OCI-M1 (cell line): ENCODE measurements around the gene RAPGEF4.
"Not testable (repeated sequence)": the region's sequence is repeated elsewhere in the genome, so short reads cannot be mapped to it uniquely, and the experiment has no call there.

ENCODE experiments used
- DNase-seq: peaks from one replicate; lab custom pipeline; 2025; lab: John Stamatoyannopoulos, UW

RAPGEF4 gene

GRCh38 chr2:172774302-172774701 lies 38.7 kb downstream of the RAPGEF4 start:
- DNase-seq, result no peak

DNA sequence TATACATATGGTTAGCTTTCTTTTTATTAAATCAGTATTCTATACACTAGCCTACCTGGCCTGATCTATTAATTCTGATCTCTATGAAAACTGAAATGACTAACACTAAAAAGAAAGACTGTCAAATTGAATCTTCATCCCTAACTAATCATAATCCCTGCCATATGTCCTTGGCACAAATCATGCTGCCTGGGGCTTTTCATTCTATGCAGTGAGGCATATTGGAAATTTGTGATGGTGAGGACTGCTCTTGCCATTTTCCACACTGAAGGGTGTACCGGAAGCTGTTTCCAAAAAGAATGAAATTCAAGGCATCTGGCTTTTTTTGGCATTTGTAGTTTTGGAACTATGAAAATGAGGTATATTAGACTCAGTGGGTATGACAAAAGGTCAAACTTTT lies 39.7 kb downstream of the RAPGEF4 start:
- no peak for DNase-seq

GRCh38 chr2:172777431-172777830 lies 41.8 kb downstream of the RAPGEF4 start:
- no peak for DNase-seq

- no peak for DNase-seq
Measured at GRCh38 chr2:172782506-172783164, 47.0 kb downstream of the RAPGEF4 start.

DNA sequence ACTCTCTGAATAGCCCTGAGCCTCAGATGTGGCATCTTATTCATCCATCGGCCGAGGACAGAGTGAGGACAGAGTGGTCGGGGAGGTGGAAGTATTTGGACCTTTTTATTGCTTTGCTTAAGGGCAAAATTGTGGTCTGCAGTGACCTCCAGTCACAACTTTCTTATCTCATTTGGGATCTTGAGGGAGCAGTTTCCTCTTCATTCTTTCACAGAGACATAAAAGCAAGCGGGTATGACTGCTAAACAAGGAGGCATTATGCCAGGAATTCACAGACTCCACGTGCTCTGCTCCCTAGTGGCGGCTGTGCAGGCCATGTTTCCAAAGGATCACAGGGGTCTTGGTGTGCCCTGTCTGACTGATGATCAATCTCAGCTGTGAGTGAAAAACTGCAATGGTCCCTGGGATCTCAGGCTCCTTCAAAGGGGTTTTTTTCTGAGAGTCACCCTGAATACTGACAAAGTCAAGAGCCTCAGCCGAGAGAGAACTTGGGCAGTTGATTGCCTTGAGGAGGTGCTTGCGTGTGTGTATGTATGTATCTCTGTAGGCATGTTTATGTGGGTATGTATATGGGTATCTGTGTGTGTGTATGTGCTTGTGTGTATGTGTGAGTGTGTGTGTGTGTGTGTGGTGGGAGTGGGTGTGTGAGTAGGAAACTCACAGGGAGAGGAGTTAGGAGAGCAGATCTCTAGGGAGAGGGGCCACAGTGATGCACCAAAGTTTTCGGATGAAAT lies 47.7 kb downstream of the RAPGEF4 start:
- DNase-seq, result peak; percentile 31

- DNase-seq, result no peak
Measured at GRCh38 chr2:172788871-172789270, 53.2 kb downstream of the RAPGEF4 start.

DNA sequence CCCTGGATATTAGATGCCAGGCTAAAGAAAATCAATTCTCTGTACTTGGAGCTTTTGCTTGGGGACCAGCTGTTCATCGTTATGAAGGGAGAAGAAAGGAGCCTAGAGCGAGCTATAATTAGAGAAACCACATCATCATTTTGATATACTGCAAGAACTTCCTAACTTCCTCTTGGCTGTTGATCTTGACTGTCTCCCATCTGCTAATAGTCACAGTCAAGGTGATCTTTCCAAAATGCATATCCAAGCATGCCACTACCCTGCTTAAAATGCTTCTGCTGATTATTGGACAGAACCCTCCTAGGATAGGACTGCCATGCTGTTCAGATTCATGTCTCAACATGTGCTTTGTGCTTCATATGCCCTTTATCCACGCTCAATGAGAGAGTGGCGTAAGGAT lies 54.8 kb downstream of the RAPGEF4 start:
- DNase-seq, result peak; percentile 23

DNA sequence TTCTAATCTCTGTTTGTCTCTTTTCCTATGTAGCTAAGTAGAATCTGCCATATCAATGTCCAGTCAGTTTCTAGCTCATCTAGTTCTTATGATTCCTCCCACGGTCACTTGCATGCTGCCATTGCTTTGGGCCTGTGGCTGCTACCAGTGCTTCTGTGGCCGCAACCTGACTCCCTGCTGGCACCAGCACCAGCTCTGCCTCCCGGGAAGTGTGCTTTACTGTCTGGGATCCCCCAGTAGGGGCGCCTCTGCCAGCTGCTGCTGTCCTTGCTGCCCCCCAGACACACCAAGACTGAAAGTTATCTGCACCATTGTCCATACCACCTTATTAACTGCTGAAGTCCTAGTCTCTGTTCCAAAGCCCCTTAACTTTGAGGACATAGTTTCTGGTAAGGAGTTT lies 56.3 kb downstream of the RAPGEF4 start:
- no peak for DNase-seq

- DNase-seq, result no peak
Measured at GRCh38 chr2:172792711-172793110, 57.1 kb downstream of the RAPGEF4 start.

- DNase-seq, result not testable (repeated sequence)
Measured at GRCh38 chr2:172803308-172803707, 67.7 kb downstream of the RAPGEF4 start.

GRCh38 chr2:172804423-172804822 lies 68.8 kb downstream of the RAPGEF4 start:
- no peak for DNase-seq

DNA sequence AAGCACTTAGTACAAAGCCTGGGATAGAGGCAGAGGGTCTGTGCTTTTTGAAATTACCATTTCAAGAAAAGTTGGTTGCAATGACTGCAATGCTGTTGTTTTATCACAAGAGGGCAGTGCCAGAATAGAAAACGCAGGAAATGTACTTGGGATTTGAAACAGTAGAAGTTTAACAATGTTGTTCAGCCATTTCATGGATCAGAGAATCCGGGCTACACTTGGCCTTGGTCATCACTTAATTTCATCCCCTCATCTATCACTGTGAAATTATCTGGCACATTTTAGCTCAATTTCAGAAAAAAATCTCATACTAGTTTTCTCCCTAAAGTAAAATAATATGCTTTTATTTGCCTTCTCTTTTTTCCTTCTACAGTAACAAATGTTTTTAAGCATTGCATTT lies 70.8 kb downstream of the RAPGEF4 start:
- DNase-seq, result peak; percentile 55

GRCh38 chr2:172806996-172807395 lies 71.4 kb downstream of the RAPGEF4 start:
- no peak for DNase-seq

- no peak for DNase-seq
Measured at GRCh38 chr2:172808156-172808555, 72.5 kb downstream of the RAPGEF4 start.

DNA sequence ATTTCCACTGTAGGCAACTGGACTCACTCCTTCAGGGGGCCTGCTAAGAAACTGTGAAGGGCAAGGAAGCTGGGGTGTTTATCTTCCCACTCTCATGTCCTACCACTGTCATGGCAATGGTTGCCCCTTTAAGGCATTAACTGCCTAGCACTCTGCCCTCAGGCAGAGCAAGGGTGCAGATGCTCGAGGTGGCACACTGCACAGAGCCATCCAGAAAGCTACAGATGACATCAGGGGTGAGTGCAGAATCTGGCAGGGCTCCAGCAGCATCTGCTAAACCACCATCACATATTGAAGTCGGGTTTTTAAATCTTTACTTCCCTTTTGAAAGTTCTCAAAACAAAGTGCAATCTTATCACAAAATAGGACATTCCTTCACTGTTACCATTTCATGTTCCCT lies 75.4 kb downstream of the RAPGEF4 start:
- no peak for DNase-seq

DNA sequence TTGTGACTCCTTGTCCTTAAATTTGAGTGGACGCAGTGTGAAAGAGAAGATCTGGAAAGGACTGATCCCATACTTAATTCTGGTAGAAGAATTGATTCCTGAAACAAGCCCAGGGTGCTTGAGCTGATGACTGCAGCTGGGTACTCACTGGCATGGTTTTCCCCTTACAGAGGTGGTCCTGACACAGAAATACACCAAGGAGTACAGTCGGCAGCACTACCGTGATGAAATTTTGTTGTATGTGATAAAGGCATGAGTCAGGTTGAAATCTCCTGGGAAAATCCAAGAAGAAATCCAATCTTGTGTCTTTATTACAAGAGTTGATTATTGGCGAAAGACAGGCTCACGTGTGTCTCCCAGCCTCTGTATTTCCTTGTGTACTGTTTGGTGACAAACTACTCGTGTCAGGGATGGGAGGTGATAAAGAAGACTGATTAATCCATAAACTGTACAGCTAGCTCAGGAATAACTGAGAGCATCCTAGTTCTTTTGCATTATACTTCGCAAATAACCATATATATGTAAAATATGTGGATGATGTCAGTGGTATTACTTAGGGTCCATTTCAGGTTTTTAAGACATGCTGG lies 76.6 kb downstream of the RAPGEF4 start:
- DNase-seq, result no peak

- peak; percentile 45 for DNase-seq
Measured at GRCh38 chr2:172813314-172813888, 77.8 kb downstream of the RAPGEF4 start.

GRCh38 chr2:172817411-172817810 lies 81.8 kb downstream of the RAPGEF4 start:
- no peak for DNase-seq

GRCh38 chr2:172819943-172820342 lies 84.3 kb downstream of the RAPGEF4 start:
- no peak for DNase-seq

DNA sequence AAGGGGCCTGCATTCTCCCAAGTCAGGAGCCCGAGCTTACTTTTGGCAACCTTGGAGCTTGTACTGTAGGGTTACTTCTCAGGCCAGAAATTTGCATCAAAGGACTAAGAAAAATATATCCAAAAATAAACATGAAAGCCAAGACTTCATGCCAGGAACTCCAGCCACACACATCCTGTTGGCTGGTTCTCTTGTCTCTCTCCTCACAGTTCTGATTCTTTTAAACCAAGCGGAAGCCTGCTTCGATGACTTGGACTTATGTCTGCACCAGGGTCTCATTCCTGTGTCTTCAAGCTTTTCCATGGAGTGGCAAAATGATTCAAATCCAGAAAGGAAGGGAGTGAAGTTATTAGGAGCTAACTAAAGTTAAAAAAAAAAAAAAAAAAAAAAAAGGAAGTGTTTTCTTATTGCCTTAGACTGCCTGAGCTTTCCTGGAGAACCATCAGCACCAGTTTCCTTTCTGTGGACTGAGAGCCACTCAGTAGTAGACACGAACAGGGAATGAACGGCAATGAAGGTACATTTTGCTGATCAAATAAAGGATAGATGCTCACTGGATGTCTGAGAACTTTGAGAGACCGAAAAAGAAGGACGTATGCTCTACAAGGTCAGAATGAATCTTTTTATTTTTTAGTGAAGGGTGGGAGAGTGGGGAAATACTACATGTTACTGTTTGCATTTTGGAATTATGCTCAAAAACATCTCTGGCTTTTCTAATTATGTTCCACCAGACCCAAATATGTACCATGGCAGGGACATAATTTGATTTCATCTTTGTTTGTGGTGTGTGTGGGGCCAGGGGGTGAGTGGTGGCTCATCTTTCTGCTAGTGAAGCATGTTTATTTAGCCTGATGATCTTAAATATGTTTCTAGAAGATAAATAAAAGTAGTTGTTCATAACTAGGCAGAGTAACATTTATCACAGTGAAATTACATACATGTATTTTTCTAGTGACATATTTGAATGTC lies 86.0 kb downstream of the RAPGEF4 start:
- no peak for DNase-seq

DNA sequence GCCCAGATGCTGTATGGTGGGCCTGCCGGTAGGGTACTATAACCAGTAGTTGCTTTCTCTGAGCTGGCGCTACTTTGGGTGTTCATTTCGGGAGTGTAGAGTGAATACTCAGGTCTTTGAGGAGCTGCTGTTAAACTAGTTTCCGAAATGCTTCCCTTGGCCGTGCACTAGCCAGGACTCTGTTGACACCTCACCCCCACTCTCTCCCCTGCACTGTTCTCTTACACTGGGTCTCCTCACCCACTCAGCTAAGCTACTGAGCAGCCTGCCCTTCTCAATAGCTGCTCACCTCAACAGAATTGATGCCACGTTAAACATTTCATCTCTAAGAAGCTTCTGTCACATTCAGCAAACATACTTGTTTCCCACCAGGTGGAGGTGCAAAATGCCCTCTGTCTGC lies 86.9 kb downstream of the RAPGEF4 start:
- DNase-seq, result no peak
